Gastrocnemius medialis (tissue), 4 donors: ENCODE results near the gene SNX6. TPM values are rescaled to one million over a fixed set of nuclear protein-coding genes. Genes with fewer than 3 reads are reported as not detected.

Experiments
- ATAC-seq, 2 donors: fragments of 150-250 bp; one replicate each; pipeline ENCODE4 v1.9.1; 2016
- DNase-seq, 2 donors: peaks; one replicate each; pipeline ENCODE4 v3.0.0-alpha.2; 2019
- H3K27ac ChIP-seq, 4 donors: fragments of 200-600 bp; sonication (generic); 1 replicate in 1 of 4; 2 replicates in 3 of 4; pipeline ENCODE4 v1.5.1; 2016 to 2018; ENCODE audit warnings: mild to moderate bottlenecking in 2 of 4, moderate library complexity in 1 of 4
- H3K27me3 ChIP-seq, 3 donors: fragments of 200-600 bp; sonication (generic) in 2 of 3; 1 replicate in 1 of 3; 2 replicates in 2 of 3; pipeline versions ENCODE4 v1.5.1 to v1.6.0; 2016 to 2019; ENCODE audit warnings: mild to moderate bottlenecking in 1 of 3, moderate library complexity in 1 of 3
- H3K36me3 ChIP-seq, 2 donors: fragments of 200-600 bp; sonication (generic) in 1 of 2; one replicate each; pipeline ENCODE4 v1.5.1; 2017 to 2018
- H3K4me1 ChIP-seq, 2 donors: fragments of 200-600 bp; sonication (generic) in 1 of 2; one replicate each; pipeline ENCODE4 v1.5.1; 2016 to 2017; ENCODE audit warnings: mild to moderate bottlenecking in 2 of 2
- H3K4me3 ChIP-seq, 4 donors: fragments of 200-600 bp; sonication (generic) in 3 of 4; 1 replicate in 1 of 4; 2 replicates in 3 of 4; pipeline ENCODE4 v1.5.1; 2016 to 2019; ENCODE audit warnings: mild to moderate bottlenecking in 2 of 4
- H3K9me3 ChIP-seq, 3 donors: fragments of 200-600 bp; sonication (generic) in 2 of 3; 1 replicate in 1 of 3; 2 replicates in 2 of 3; pipeline ENCODE4 v1.5.1; 2016 to 2019
- POLR2A ChIP-seq, 2 donors: fragments of 450-650 bp; IDR thresholded peaks; one replicate each; pipeline ENCODE4 v1.6.1; 2017; ENCODE audit warnings: antibody characterized with exemption in 2 of 2, mild to moderate bottlenecking in 2 of 2, moderate library complexity in 2 of 2
- in situ Hi-C, 4 donors: fragments of 200-750 bp; cut with MboI; loops; one replicate each; pipeline versions ENCODE4 v1.15.0 to v1.8.0; 2017; ENCODE audit warnings: low sequenced_read_pairs in 4 of 4
- intact Hi-C: fragments of 100-400 bp; cut with DNase I; formaldehyde crosslinking; loops from one replicate; pipeline ENCODE4 v1.15.1; 2023; ENCODE audit warnings: low total_unique reads
- total RNA-seq, 4 donors: library from RNA; depleted of rRNA; stranded (reverse); fragments of >200 nt; gene quantifications; one replicate each; pipeline versions ENCODE4 v1.1.0 to v1.2.3, GENCODE V29; 2016
- TF ChIP-seq, protein P1 (sequence below), 5 experiments: fragments of 450-650 bp in 3 of 5; fragments of 200-600 bp in 2 of 5; sonication (generic) in 2 of 5; IDR thresholded peaks in 4 of 5; conservative IDR thresholded peaks in 1 of 5; 1 replicate in 4 of 5; 2 replicates in 1 of 5; pipeline ENCODE4 v1.5.1; 2016 to 2019; ENCODE audit warnings: antibody characterized with exemption in 5 of 5, mild to moderate bottlenecking in 3 of 5, moderate library complexity in 3 of 5

The SNX6 gene
- 100 to 1,000 TPM in 3 of 4 donors, 10 to 100 TPM in 1; 73.8 to 113 (median 109) TPM for total RNA-seq

DNA sequence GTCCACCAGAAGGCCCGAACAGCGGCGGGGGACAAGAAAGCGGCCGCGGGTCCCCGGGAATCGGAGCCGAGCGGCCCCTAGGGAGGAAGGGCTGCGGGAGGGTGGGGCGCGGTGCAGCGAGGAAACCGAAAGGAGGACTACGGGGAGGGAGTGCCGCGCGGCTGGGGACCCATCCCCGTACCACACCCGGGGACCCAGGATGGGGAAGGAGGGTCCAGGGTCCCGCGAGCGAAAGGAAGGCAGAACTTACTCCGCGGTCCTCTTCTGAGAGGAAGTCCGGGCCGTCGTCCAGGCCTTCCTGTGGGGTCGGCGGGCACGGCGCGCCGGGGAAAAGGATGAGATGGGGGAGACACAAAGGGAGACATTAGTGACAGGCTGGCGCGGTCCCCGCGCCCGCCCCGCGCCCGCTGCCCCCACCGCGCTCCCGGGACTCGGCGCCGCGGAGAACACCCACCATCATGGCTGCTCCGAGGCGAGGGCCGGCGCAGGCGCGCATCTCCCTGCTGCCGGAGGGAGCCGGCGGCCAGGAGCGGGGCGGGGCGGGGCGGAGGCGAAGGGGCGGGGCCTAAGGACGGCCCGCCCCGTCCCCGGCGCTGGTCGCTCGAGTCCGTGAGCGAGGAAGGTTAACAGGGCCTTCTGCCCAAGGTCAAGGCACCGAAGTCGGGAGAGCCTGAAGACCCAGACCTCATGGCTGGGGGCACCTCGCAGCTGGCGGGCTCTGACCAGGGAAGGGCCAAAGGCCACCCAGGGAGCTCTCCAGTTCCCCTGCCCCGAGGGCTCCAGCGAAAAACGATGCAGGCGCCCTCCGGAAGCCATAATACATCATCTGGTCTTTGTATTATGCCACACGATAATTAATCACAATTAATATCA, at the start of gene SNX6:
Gene SNX6, minus strand, starts transcription at position 492 of the 873 bp plus-strand sequence. Its CDS starts 32 bp downstream, at position 460.
- Histone ChIP-seq H3K27me3 (no peaks in the 10 kb centered on the region), H3K4me1 (peaks cover 18 to 19% of the 10 kb centered on the region in 2 donors), H3K27ac (peak within 1 kb of the TSS; percentile 95 to 98 (median 98)), H3K9me3 (no peaks in the 10 kb centered on the region), H3K36me3 (no peaks in the 10 kb centered on the region), H3K4me3 (peak within 1 kb of the TSS; percentile 93 to 99 (median 96))
- peak; percentile 96 to 98 for ATAC-seq
- TF ChIP-seq, protein P1, sequence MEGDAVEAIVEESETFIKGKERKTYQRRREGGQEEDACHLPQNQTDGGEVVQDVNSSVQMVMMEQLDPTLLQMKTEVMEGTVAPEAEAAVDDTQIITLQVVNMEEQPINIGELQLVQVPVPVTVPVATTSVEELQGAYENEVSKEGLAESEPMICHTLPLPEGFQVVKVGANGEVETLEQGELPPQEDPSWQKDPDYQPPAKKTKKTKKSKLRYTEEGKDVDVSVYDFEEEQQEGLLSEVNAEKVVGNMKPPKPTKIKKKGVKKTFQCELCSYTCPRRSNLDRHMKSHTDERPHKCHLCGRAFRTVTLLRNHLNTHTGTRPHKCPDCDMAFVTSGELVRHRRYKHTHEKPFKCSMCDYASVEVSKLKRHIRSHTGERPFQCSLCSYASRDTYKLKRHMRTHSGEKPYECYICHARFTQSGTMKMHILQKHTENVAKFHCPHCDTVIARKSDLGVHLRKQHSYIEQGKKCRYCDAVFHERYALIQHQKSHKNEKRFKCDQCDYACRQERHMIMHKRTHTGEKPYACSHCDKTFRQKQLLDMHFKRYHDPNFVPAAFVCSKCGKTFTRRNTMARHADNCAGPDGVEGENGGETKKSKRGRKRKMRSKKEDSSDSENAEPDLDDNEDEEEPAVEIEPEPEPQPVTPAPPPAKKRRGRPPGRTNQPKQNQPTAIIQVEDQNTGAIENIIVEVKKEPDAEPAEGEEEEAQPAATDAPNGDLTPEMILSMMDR (IDR thresholded peaks at IDR 0.05 in 4 of 5, conservative IDR thresholded peaks at IDR 0.05 in 1 of 5): no peak
- TF ChIP-seq POLR2A (IDR thresholded peaks at IDR 0.05): peak; percentile 68 to 74
- peak; percentile 66 to 79 for DNase-seq
- intact Hi-C loops (loop anchor here (2.0 to 5.0 kb wide), 4 partner anchors 37 to 242 kb away; partner anchors contain the start of gene EAPP), in situ Hi-C loops (no loop called here)

DNA sequence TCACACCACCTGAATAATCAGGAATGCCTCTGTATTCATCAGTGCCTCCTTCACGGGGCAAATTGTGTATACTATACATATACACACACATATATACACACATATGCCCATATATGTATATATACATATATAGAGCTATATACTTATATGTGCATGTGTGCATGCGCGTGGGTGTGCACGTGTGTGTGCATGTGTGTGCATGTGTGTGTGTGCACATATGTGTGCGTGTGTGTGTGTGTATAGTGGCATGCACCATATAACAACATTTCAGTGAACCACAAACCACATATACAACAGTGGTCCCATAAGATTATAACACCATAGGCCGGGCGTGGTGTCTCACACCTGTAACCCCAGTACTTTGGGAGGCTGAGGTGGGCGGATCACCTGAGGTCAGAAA, 48.8 kb upstream of the SNX6 start:
- no peak overlapping the region for H3K4me3 ChIP-seq
- H3K4me1 ChIP-seq: peaks cover 32 to 40% of the 10 kb centered on the region in 2 donors
- intact Hi-C loops: loop anchor here (2.0 kb wide), 1 partner anchor 36 kb away; the partner anchor contains the start of gene CFL2
- in situ Hi-C loops: no loop called here
- no peak for DNase-seq
- no peaks in the 10 kb centered on the region for H3K9me3 ChIP-seq
- H3K27ac ChIP-seq: peak overlapping the region; percentile 66 to 80 (median 71)
- ATAC-seq: no peak
- TF ChIP-seq POLR2A (IDR thresholded peaks at IDR 0.05): no peak
- TF ChIP-seq, protein P1 (IDR thresholded peaks at IDR 0.05 in 4 of 5, conservative IDR thresholded peaks at IDR 0.05 in 1 of 5): no peak
- H3K36me3 ChIP-seq: no peaks in the 10 kb centered on the region
- no peaks in the 10 kb centered on the region for H3K27me3 ChIP-seq

DNA sequence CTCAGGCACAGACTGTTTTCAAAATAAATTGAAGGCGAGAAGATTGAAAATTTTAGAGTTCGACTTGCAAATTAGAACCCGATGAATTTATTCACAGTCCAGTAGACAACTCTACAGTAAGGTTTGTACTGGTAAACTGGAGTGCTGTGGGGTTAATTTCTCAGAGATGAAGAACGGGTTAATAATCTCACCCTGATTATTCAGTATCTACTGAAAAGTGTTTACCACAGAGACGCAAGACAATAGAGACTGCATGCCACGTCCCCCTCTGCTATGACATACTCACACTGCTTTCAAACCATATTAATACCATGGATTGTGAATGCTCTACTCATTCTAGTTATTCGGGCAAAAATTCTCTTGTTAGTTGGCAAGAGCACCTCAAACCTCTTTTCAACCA, 48.4 kb upstream of the SNX6 start:
- intact Hi-C loops (loop anchor here (2.0 kb wide), 1 partner anchor 36 kb away; the partner anchor contains the start of gene CFL2), in situ Hi-C loops (no loop called here)
- Histone ChIP-seq H3K4me1 (peaks cover 28 to 36% of the 10 kb centered on the region in 2 donors), H3K36me3 (no peaks in the 10 kb centered on the region), H3K27me3 (no peaks in the 10 kb centered on the region), H3K4me3 (peak overlapping the region in 1 of 4 donors; percentile 37), H3K9me3 (no peaks in the 10 kb centered on the region), H3K27ac (peak overlapping the region; percentile 66 to 80 (median 71))
- ATAC-seq: no peak
- TF ChIP-seq, protein P1 (IDR thresholded peaks at IDR 0.05 in 4 of 5, conservative IDR thresholded peaks at IDR 0.05 in 1 of 5): no peak
- TF ChIP-seq POLR2A (IDR thresholded peaks at IDR 0.05): no peak
- no peak for DNase-seq

DNA sequence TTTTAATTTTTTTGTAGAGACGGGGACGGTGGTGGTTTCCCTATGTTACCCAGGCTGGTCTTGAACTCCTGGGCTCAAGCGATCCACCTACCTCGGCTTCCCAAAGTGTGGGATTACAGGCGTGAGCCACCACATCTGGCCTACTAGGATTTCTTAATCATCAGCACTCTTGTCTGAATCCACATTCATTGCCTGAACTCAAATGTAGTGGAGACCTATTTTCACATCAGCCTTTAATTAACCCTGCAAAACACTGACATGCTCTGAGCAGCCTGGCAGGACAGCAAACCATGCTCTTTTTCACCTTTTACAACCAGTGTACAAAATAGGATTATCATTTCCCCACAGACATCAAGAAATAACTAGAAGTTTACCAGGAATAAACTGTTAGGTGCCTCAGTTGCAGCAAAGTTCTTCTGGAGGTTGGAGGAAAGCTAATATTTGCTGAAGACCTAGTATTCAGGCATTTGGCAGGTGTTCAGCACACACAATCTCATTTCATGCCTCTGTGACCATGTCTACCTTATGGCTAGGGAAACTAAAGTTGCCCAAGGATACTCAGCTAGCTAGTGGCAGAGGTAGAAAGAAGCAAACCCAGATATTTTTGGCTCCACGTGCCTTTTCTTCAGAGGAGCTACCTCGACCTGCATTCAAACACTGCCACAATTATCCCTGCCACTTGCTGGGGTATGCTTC, 46.7 kb upstream of the SNX6 start:
- Histone ChIP-seq H3K9me3 (no peaks in the 10 kb centered on the region), H3K27me3 (no peaks in the 10 kb centered on the region), H3K36me3 (no peaks in the 10 kb centered on the region), H3K4me1 (peaks cover 16 to 26% of the 10 kb centered on the region in 2 donors), H3K4me3 (no peak overlapping the region), H3K27ac (peak overlapping the region; percentile 35 to 80 (median 68))
- in situ Hi-C loops (no loop called here), intact Hi-C loops (no loop called here)
- DNase-seq (no peak), ATAC-seq (no peak)
- TF ChIP-seq, protein P1 (IDR thresholded peaks at IDR 0.05 in 4 of 5, conservative IDR thresholded peaks at IDR 0.05 in 1 of 5): no peak
- no peak for TF ChIP-seq POLR2A (IDR thresholded peaks at IDR 0.05)
